ENCODE results near the gene TPD52L1.
A peak's percentile ranks its signal among the peaks of the same experiment; 100 is the strongest.
"Not testable (repeated sequence)": the region's sequence is repeated elsewhere in the genome, so short reads cannot be mapped to it uniquely, and the experiment has no call there.

Gene TPD52L1

GRCh38 chr6:125274935-125275334 is 121.4 kb downstream of the TPD52L1 start:
- no peaks in the 10 kb centered on the region for H3K27me3 ChIP-seq (ENCODE audit: control insufficient read depth, insufficient read depth, low read length)
- no peak overlapping the region for H3K27ac ChIP-seq (ENCODE audit: low read depth, low read length)
- H3K9ac ChIP-seq (ENCODE audit: low read length), result no peak overlapping the region
- H3K36me3 ChIP-seq (ENCODE audit: control insufficient read depth, insufficient read depth, low read length), result peaks cover 48% of the 10 kb centered on the region
- no peaks in the 10 kb centered on the region for H3K9me3 ChIP-seq (ENCODE audit: control insufficient read depth, insufficient read depth, low read depth, low read length)
- H3K4me3 ChIP-seq (ENCODE audit: low read depth, low read length), result no peak overlapping the region
- H3K4me1 ChIP-seq (ENCODE audit: control insufficient read depth, insufficient read depth, low read length), result peaks cover 2% of the 10 kb centered on the region

GRCh38 chr6:125275779-125276178 is 122.2 kb downstream of the TPD52L1 start:
- H3K4me1 ChIP-seq (ENCODE audit: control insufficient read depth, insufficient read depth, low read length), result peaks cover 9% of the 10 kb centered on the region
- no peak overlapping the region for H3K27ac ChIP-seq (ENCODE audit: low read depth, low read length)
- peaks cover 50% of the 10 kb centered on the region for H3K36me3 ChIP-seq (ENCODE audit: control insufficient read depth, insufficient read depth, low read length)
- H3K4me3 ChIP-seq (ENCODE audit: low read depth, low read length), result no peak overlapping the region
- H3K9me3 ChIP-seq (ENCODE audit: control insufficient read depth, insufficient read depth, low read depth, low read length), result 0 out of 2 replicates have a peak, but pooled peaks cover 3% of the 10 kb centered on the region
- H3K9ac ChIP-seq (ENCODE audit: low read length), result no peak overlapping the region
- no peaks in the 10 kb centered on the region for H3K27me3 ChIP-seq (ENCODE audit: control insufficient read depth, insufficient read depth, low read length)

GRCh38 chr6:125277838-125278237 is 124.3 kb downstream of the TPD52L1 start:
- Histone ChIP-seq H3K27me3 (ENCODE audit: control insufficient read depth, insufficient read depth, low read length) (no peaks in the 10 kb centered on the region), H3K9me3 (ENCODE audit: control insufficient read depth, insufficient read depth, low read depth, low read length) (0 out of 2 replicates have a peak, but pooled peaks cover 3% of the 10 kb centered on the region), H3K36me3 (ENCODE audit: control insufficient read depth, insufficient read depth, low read length) (peaks cover 45% of the 10 kb centered on the region), H3K9ac (ENCODE audit: low read length) (no peak overlapping the region), H3K4me3 (ENCODE audit: low read depth, low read length) (no peak overlapping the region), H3K27ac (ENCODE audit: low read depth, low read length) (no peak overlapping the region), H3K4me1 (ENCODE audit: control insufficient read depth, insufficient read depth, low read length) (peaks cover 9% of the 10 kb centered on the region)

- H3K27me3 ChIP-seq (ENCODE audit: control insufficient read depth, insufficient read depth, low read length), result no peaks in the 10 kb centered on the region
- H3K36me3 ChIP-seq (ENCODE audit: control insufficient read depth, insufficient read depth, low read length), result peaks cover 34% of the 10 kb centered on the region
- 0 out of 2 replicates have a peak, but pooled peaks cover 3% of the 10 kb centered on the region for H3K9me3 ChIP-seq (ENCODE audit: control insufficient read depth, insufficient read depth, low read depth, low read length)
- peak overlapping the region; percentile 34 for H3K9ac ChIP-seq (ENCODE audit: low read length)
- peaks cover 9% of the 10 kb centered on the region for H3K4me1 ChIP-seq (ENCODE audit: control insufficient read depth, insufficient read depth, low read length)
- H3K27ac ChIP-seq (ENCODE audit: low read depth, low read length), result no peak overlapping the region
- no peak overlapping the region for H3K4me3 ChIP-seq (ENCODE audit: low read depth, low read length)
These were observed 126.4 kb downstream of the TPD52L1 start for GRCh38 chr6:125279961-125280360.

- H3K4me3 ChIP-seq (ENCODE audit: low read depth, low read length); H3K4me1 ChIP-seq (ENCODE audit: control insufficient read depth, insufficient read depth, low read length); H3K27ac ChIP-seq (ENCODE audit: low read depth, low read length); H3K9me3 ChIP-seq (ENCODE audit: control insufficient read depth, insufficient read depth, low read depth, low read length); H3K27me3 ChIP-seq (ENCODE audit: control insufficient read depth, insufficient read depth, low read length): not testable (repeated sequence)
- Histone ChIP-seq H3K9ac (ENCODE audit: low read length) (peak overlapping the region; percentile 34), H3K36me3 (ENCODE audit: control insufficient read depth, insufficient read depth, low read length) (peaks cover 34% of the 10 kb centered on the region)
These were observed 126.9 kb downstream of the TPD52L1 start for GRCh38 chr6:125280370-125281035.

- H3K4me1 ChIP-seq (ENCODE audit: control insufficient read depth, insufficient read depth, low read length); H3K9me3 ChIP-seq (ENCODE audit: control insufficient read depth, insufficient read depth, low read depth, low read length); H3K27me3 ChIP-seq (ENCODE audit: control insufficient read depth, insufficient read depth, low read length); H3K9ac ChIP-seq (ENCODE audit: low read length); H3K27ac ChIP-seq (ENCODE audit: low read depth, low read length); H3K4me3 ChIP-seq (ENCODE audit: low read depth, low read length): not testable (repeated sequence)
- peaks cover 37% of the 10 kb centered on the region for H3K36me3 ChIP-seq (ENCODE audit: control insufficient read depth, insufficient read depth, low read length)
These were observed 128.9 kb downstream of the TPD52L1 start for GRCh38 chr6:125282470-125282869.

GRCh38 chr6:125285353-125285752 is 131.8 kb downstream of the TPD52L1 start:
- Histone ChIP-seq H3K27me3 (ENCODE audit: control insufficient read depth, insufficient read depth, low read length) (no peaks in the 10 kb centered on the region), H3K36me3 (ENCODE audit: control insufficient read depth, insufficient read depth, low read length) (peaks cover 50% of the 10 kb centered on the region), H3K9me3 (ENCODE audit: control insufficient read depth, insufficient read depth, low read depth, low read length) (peaks cover 7% of the 10 kb centered on the region; the same call in 1 of the 2 replicates), H3K27ac (ENCODE audit: low read depth, low read length) (no peak overlapping the region), H3K9ac (ENCODE audit: low read length) (no peak overlapping the region), H3K4me1 (ENCODE audit: control insufficient read depth, insufficient read depth, low read length) (peaks cover 3% of the 10 kb centered on the region; the same call in 1 of the 2 replicates), H3K4me3 (ENCODE audit: low read depth, low read length) (no peak overlapping the region)

- H3K9ac ChIP-seq (ENCODE audit: low read length), result no peak overlapping the region
- H3K27ac ChIP-seq (ENCODE audit: low read depth, low read length), result no peak overlapping the region
- H3K4me1 ChIP-seq (ENCODE audit: control insufficient read depth, insufficient read depth, low read length), result no peaks in the 10 kb centered on the region
- no peak overlapping the region for H3K4me3 ChIP-seq (ENCODE audit: low read depth, low read length)
- H3K9me3 ChIP-seq (ENCODE audit: control insufficient read depth, insufficient read depth, low read depth, low read length), result peaks cover 4% of the 10 kb centered on the region; the same call in 1 of the 2 replicates
- no peaks in the 10 kb centered on the region for H3K27me3 ChIP-seq (ENCODE audit: control insufficient read depth, insufficient read depth, low read length)
- H3K36me3 ChIP-seq (ENCODE audit: control insufficient read depth, insufficient read depth, low read length), result peaks cover 53% of the 10 kb centered on the region
These were observed 132.4 kb downstream of the TPD52L1 start for GRCh38 chr6:125285936-125286335.

GRCh38 chr6:125287718-125288117 is 134.1 kb downstream of the TPD52L1 start:
- Histone ChIP-seq H3K9ac (ENCODE audit: low read length) (no peak overlapping the region), H3K4me3 (ENCODE audit: low read depth, low read length) (no peak overlapping the region), H3K9me3 (ENCODE audit: control insufficient read depth, insufficient read depth, low read depth, low read length) (peaks cover 4% of the 10 kb centered on the region; the same call in 1 of the 2 replicates), H3K27me3 (ENCODE audit: control insufficient read depth, insufficient read depth, low read length) (no peaks in the 10 kb centered on the region), H3K36me3 (ENCODE audit: control insufficient read depth, insufficient read depth, low read length) (peaks cover 66% of the 10 kb centered on the region), H3K4me1 (ENCODE audit: control insufficient read depth, insufficient read depth, low read length) (no peaks in the 10 kb centered on the region), H3K27ac (ENCODE audit: low read depth, low read length) (no peak overlapping the region)

- no peaks in the 10 kb centered on the region for H3K27me3 ChIP-seq (ENCODE audit: control insufficient read depth, insufficient read depth, low read length)
- no peaks in the 10 kb centered on the region for H3K4me1 ChIP-seq (ENCODE audit: control insufficient read depth, insufficient read depth, low read length)
- H3K9me3 ChIP-seq (ENCODE audit: control insufficient read depth, insufficient read depth, low read depth, low read length), result no peaks in the 10 kb centered on the region
- no peak overlapping the region for H3K4me3 ChIP-seq (ENCODE audit: low read depth, low read length)
- no peak overlapping the region for H3K9ac ChIP-seq (ENCODE audit: low read length)
- no peak overlapping the region for H3K27ac ChIP-seq (ENCODE audit: low read depth, low read length)
- H3K36me3 ChIP-seq (ENCODE audit: control insufficient read depth, insufficient read depth, low read length), result peaks cover 88% of the 10 kb centered on the region
These were observed 140.0 kb downstream of the TPD52L1 start for GRCh38 chr6:125293587-125293986.

- Histone ChIP-seq H3K9ac (ENCODE audit: low read length) (no peak overlapping the region), H3K27me3 (ENCODE audit: control insufficient read depth, insufficient read depth, low read length) (no peaks in the 10 kb centered on the region)
These were observed 140.5 kb downstream of the TPD52L1 start for GRCh38 chr6:125294036-125294435.

More at GRCh38 chr6:125294036-125294435, 140.5 kb downstream of the TPD52L1 start:
- Histone ChIP-seq H3K27ac (ENCODE audit: low read depth, low read length) (no peak overlapping the region), H3K36me3 (ENCODE audit: control insufficient read depth, insufficient read depth, low read length) (peaks cover 89% of the 10 kb centered on the region), H3K4me3 (ENCODE audit: low read depth, low read length) (no peak overlapping the region), H3K4me1 (ENCODE audit: control insufficient read depth, insufficient read depth, low read length) (no peaks in the 10 kb centered on the region), H3K9me3 (ENCODE audit: control insufficient read depth, insufficient read depth, low read depth, low read length) (no peaks in the 10 kb centered on the region)

Measured in HUES6 (cell line).